Colonic mucosa (tissue), 4 donors: ENCODE results near the gene TTLL1. TPM values are rescaled to one million over a fixed set of nuclear protein-coding genes. Genes with fewer than 3 reads are reported as not detected.
A peak's percentile ranks its signal among the peaks of the same experiment; 100 is the strongest.

Experiments
- DNase-seq: peaks from one replicate; pipeline ENCODE4 v3.0.0-alpha.2; 2020
- H3K27ac ChIP-seq: fragments of 200-600 bp; one replicate; pipeline ENCODE4 v1.8.0; 2021
- H3K27me3 ChIP-seq: fragments of 200-600 bp; one replicate; pipeline ENCODE4 v1.8.0; 2021
- H3K36me3 ChIP-seq: fragments of 200-600 bp; one replicate; pipeline ENCODE4 v1.8.0; 2021
- H3K4me1 ChIP-seq: fragments of 200-600 bp; one replicate; pipeline ENCODE4 v1.8.0; 2021; ENCODE audit warnings: mild to moderate bottlenecking
- H3K4me3 ChIP-seq: fragments of 200-600 bp; one replicate; pipeline ENCODE4 v1.8.0; 2021
- H3K9ac ChIP-seq, 2 donors: one replicate each; pipeline ENCODE4 v1.7.0; 2013; ENCODE audit warnings: control low read depth in 2 of 2, low read depth in 2 of 2, low read length in 2 of 2
- H3K9me3 ChIP-seq: fragments of 200-600 bp; one replicate; pipeline ENCODE4 v1.8.0; 2021
- intact Hi-C: fragments of 100-400 bp; cut with DNase I; formaldehyde crosslinking; loops from one replicate; pipeline ENCODE4 v1.14.1; 2022
- total RNA-seq, 2 donors: library from RNA; stranded (reverse); fragmentation: NEBNext Ultra II Directional in 1 of 2; extraction: Animal tissue kit (Norgen Biotek cat#: 25700) in 1 of 2; gene quantifications; one replicate each; pipeline ENCODE4 v1.2.1, GENCODE V29; 2021
- TF ChIP-seq, protein P1 (sequence below): fragments of 200-600 bp; IDR thresholded peaks from one replicate; pipeline ENCODE4 v1.8.0; 2022; ENCODE audit warnings: antibody characterized with exemption, mild to moderate bottlenecking
- donor health status: healthy.
- donor health status: DM: no; HTN: no; CAD: no.
- donor health status: DM: no; HTN: no; CAD: no.

Gene TTLL1
- total RNA-seq, 2 donors from 2014 or later: 1.9 to 3.3 TPM

DNA sequence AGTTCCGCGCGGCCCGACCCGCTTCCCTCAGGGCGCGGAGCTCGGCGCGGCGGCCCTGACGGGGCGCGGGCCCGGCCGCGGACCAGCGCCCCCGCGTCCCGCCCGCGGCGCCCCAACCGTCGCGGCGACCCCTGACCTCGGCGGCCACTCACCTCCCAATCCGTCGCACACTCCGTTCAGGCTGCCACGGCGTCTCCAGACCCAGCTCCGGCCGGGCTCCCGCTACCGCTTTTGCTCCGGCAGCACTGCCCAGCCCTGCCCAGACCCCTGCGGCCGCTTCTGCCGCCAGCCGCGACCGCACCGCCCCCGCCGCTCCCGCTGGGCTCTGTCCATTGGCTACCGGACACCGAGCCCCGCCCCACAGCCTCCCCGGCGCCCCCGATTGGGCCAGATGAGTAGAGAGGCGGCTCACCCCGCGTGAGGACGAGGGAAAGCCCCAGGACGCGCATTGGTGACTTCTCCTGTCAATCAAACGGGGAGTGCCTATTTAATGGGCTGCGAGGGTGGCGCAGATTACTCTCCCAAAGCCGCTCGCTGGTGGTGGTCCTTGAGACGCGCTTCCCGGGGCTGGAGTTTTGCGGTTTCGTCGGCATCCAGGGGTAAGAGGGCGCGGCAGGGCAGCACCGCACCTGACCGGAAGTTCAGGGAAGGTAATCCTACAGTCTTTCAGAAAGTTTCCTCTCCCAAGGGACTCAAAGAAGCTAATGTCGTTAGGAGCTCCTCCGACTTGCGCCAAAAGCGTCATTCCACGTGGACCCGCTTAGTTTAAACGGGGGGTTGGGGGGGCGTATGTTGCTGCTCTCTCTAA is 74.1 kb downstream of the TTLL1 start, which contains the start of gene PACSIN2:
Gene PACSIN2 (minus strand): TSS at position 281 of the 808 bp plus-strand sequence. CDS start 103,069 bp downstream, outside the sequence.
- Histone ChIP-seq H3K4me3 (peak within 1 kb of the TSS; percentile 71), H3K4me1 (peaks cover 9% of the 10 kb centered on the region), H3K27ac (peak within 1 kb of the TSS; percentile 73), H3K36me3 (no peaks in the 10 kb centered on the region), H3K9ac (peak within 1 kb of the TSS; percentile 73 to 79), H3K27me3 (no peaks in the 10 kb centered on the region), H3K9me3 (no peaks in the 10 kb centered on the region)
- intact Hi-C loops: loop anchor here (10.0 kb wide), 1 partner anchor 80 kb away; no protein-coding TSS in a partner anchor
- TF ChIP-seq, protein P1, sequence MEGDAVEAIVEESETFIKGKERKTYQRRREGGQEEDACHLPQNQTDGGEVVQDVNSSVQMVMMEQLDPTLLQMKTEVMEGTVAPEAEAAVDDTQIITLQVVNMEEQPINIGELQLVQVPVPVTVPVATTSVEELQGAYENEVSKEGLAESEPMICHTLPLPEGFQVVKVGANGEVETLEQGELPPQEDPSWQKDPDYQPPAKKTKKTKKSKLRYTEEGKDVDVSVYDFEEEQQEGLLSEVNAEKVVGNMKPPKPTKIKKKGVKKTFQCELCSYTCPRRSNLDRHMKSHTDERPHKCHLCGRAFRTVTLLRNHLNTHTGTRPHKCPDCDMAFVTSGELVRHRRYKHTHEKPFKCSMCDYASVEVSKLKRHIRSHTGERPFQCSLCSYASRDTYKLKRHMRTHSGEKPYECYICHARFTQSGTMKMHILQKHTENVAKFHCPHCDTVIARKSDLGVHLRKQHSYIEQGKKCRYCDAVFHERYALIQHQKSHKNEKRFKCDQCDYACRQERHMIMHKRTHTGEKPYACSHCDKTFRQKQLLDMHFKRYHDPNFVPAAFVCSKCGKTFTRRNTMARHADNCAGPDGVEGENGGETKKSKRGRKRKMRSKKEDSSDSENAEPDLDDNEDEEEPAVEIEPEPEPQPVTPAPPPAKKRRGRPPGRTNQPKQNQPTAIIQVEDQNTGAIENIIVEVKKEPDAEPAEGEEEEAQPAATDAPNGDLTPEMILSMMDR: no peak
- peak; percentile 100 for DNase-seq

DNA sequence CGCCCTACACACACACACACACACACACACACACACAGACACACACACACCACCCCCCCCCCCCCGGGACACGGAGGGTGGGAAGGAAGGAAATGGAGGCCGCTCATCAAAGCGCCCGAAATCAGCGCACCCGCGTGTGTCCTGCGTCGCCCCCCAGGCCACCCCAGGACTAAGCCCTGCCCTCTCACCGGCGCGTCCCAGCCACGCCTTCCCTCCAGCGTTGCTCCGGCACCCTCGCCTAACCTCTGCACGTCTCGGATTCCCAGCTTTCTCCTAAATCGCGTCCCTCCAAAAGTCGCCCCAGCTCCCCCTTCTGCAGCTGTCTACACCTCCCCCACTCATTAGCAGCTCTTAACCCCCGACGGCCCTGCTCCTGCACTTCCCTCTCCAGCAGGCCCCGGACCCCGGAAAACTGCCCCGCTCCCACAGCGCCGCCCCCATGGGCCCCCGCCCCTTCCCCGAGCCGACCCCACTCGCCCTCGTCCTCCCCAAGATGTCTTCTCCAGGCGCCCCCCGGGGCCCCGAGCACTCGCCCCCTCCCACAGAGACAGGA is 74.8 kb downstream of the TTLL1 start:
- Histone ChIP-seq H3K9me3 (no peaks in the 10 kb centered on the region), H3K4me1 (peaks cover 9% of the 10 kb centered on the region), H3K27ac (peak overlapping the region; percentile 73), H3K27me3 (no peaks in the 10 kb centered on the region), H3K9ac (peak overlapping the region; percentile 73 to 79), H3K36me3 (no peaks in the 10 kb centered on the region), H3K4me3 (peak overlapping the region; percentile 71)
- DNase-seq: peak; percentile 69
- intact Hi-C loops: loop anchor here (10.0 kb wide), 1 partner anchor 80 kb away; no protein-coding TSS in a partner anchor
- TF ChIP-seq, protein P1: no peak

DNA sequence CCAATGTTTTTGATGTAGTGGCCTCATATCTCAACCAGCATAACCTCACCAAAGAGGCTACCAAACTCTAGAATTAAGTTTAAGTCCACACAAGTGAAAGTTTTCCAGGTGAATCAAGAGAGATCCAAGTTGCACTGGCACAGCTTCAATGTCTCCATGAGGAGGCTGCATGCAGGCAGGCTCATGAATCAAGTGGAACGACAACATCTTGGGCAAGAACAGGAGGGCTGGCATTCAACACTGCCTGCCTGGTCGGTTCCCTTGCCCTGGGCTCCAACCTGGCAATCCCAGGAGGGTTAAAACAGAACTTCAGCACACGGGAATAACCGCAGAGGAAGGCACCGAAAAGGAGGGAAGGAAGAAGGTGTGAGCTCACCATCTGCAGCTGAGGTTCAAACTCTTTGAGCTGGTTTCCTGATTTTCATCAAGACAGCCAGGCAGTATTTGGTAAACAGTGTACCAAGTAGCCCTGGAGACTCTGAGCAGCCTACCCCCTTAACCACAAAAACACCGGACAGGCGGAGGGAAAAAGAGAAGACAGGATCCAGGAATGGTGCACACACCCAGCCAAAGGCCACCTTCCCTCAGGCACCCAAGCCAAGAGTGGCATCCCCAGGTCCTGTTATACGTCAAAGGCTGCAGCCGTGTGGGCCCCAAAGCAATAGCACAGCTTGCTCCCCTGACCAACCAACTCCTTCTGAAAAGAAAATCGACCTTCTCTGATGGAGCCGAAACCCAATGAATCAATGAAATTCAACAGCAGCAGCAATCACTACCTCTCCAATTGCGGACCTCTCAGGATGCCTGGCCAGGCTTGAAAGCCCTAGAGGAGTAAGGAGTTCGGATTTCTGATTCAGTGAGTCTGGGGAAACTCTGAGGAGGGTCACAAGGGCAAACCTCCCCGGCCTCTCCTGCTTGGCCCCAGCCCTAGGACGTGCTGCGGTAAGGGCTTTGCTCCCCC is 75.6 kb downstream of the TTLL1 start:
- Histone ChIP-seq H3K27me3 (no peaks in the 10 kb centered on the region), H3K9me3 (no peaks in the 10 kb centered on the region), H3K27ac (peak overlapping the region; percentile 73), H3K4me3 (peak overlapping the region; percentile 71), H3K36me3 (no peaks in the 10 kb centered on the region), H3K9ac (peak overlapping the region; percentile 73 to 79), H3K4me1 (peaks cover 9% of the 10 kb centered on the region)
- intact Hi-C loops: loop anchor here (10.0 kb wide), 1 partner anchor 79 kb away; no protein-coding TSS in a partner anchor
- peak; percentile 57 for DNase-seq
- TF ChIP-seq, protein P1: no peak

DNA sequence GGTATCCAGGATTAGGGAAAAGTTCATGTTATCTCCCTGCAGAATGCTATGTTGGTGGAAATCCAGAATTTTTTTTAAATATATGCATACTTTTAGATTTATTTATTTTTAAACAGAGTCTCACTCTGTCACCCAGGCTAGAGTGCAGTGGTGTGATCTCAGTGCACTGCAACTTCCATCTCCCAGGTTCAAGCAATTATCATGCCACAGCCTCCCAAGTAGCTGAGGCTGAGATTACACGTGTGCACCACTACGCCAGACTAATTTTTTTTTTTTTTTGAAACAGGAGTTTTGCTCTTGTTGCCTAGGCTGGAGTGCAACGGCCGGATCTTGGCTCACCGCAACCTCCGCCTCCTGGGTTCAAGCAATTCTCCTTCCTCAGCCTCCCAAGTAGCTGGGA is 76.8 kb downstream of the TTLL1 start:
- Histone ChIP-seq H3K4me1 (peaks cover 15% of the 10 kb centered on the region), H3K9ac (no peak overlapping the region), H3K4me3 (no peak overlapping the region), H3K27me3 (no peaks in the 10 kb centered on the region), H3K27ac (no peak overlapping the region), H3K36me3 (no peaks in the 10 kb centered on the region), H3K9me3 (no peaks in the 10 kb centered on the region)
- intact Hi-C loops: loop anchor here (10.0 kb wide), 1 partner anchor 78 kb away; no protein-coding TSS in a partner anchor
- no peak for DNase-seq
- TF ChIP-seq, protein P1: no peak

DNA sequence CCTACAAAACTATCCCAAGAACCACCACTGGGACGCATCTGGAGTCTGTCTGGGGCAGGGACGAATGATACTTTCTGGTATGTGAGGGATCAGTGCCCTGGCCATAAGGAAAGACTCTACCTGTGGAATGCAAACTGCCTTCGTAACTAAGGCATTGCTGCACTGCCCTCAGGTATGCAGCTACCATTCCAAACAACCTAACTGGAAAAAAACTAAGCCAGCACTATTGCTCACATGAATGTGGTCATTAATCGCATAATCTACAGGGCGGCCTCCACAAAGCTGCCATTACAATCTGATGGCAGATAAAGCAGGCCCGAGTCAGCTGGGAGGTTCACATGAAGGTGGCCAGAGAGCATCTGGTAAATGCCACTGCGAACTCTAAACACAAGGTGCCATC is 78.1 kb downstream of the TTLL1 start:
- H3K27ac ChIP-seq: no peak overlapping the region

More for the DNA sequence above, 78.1 kb downstream of the TTLL1 start:
- no peaks in the 10 kb centered on the region for H3K27me3 ChIP-seq
- intact Hi-C loops: loop anchor here (10.0 kb wide), 1 partner anchor 76 kb away; no protein-coding TSS in a partner anchor
- TF ChIP-seq, protein P1: no peak
- peak overlapping the region in 1 of 2 donors; percentile 23 for H3K9ac ChIP-seq
- H3K4me1 ChIP-seq: peaks cover 15% of the 10 kb centered on the region
- DNase-seq: no peak
- no peaks in the 10 kb centered on the region for H3K9me3 ChIP-seq
- no peak overlapping the region for H3K4me3 ChIP-seq
- no peaks in the 10 kb centered on the region for H3K36me3 ChIP-seq
